KMS-11 (cell line): ENCODE results near the gene LPIN2.
A peak's percentile ranks its signal among the peaks of the same experiment; 100 is the strongest.

Experiments
- H2AFZ ChIP-seq: fragments of 200-600 bp; sonication (generic); 2 replicates; pipeline ENCODE4 v1.6.1; 2016; ENCODE audit warnings: antibody characterized with exemption, mixed run types, low read depth
- H3K27ac ChIP-seq: fragments of 200-600 bp; sonication (generic); 2 replicates; pipeline ENCODE4 v1.6.1; 2016; ENCODE audit warnings: mild to moderate bottlenecking, mixed run types
- H3K27me3 ChIP-seq: fragments of 200-600 bp; sonication (generic); 2 replicates; pipeline ENCODE4 v1.6.1; 2017; ENCODE audit warnings: mild to moderate bottlenecking, low read depth, mixed run types, moderate library complexity; ENCODE audit not compliant: insufficient read depth
- H3K36me3 ChIP-seq: fragments of 200-600 bp; sonication (generic); 2 replicates; pipeline ENCODE4 v1.6.1; 2017; ENCODE audit warnings: mild to moderate bottlenecking, mixed run types; ENCODE audit not compliant: insufficient read depth
- H3K4me1 ChIP-seq: fragments of 200-600 bp; sonication (generic); 2 replicates; pipeline ENCODE4 v1.6.1; 2016; ENCODE audit warnings: mild to moderate bottlenecking, low read depth, mixed run types; ENCODE audit not compliant: poor library complexity, severe bottlenecking
- H3K4me2 ChIP-seq: fragments of 200-600 bp; sonication (generic); 2 replicates; pipeline ENCODE4 v1.7.0; 2016; ENCODE audit warnings: mild to moderate bottlenecking, mixed run types
- H3K4me3 ChIP-seq: fragments of 200-600 bp; sonication (generic); IDR thresholded peaks from 2 replicates; pipeline ENCODE4 v1.6.1; 2017; ENCODE audit warnings: low read depth, low read length, mixed read lengths; ENCODE audit not compliant: insufficient read depth
- H3K79me2 ChIP-seq: fragments of 200-600 bp; sonication (generic); 2 replicates; pipeline ENCODE4 v1.6.1; 2016; ENCODE audit warnings: low read depth, mixed run types; ENCODE audit not compliant: insufficient read depth
- H3K9ac ChIP-seq: fragments of 200-600 bp; sonication (generic); 2 replicates; pipeline ENCODE4 v1.6.1; 2016; ENCODE audit warnings: mild to moderate bottlenecking, mixed run types
- H4K20me1 ChIP-seq: fragments of 200-600 bp; sonication (generic); 2 replicates; pipeline ENCODE4 v1.6.1; 2016; ENCODE audit warnings: mild to moderate bottlenecking, mixed run types; ENCODE audit not compliant: insufficient read depth
- CTCF ChIP-seq: fragments of 200-600 bp; sonication (generic); conservative IDR thresholded peaks from 2 replicates; pipeline ENCODE4 v1.6.1; 2017; ENCODE audit warnings: low read depth, mild to moderate bottlenecking, antibody characterized with exemption, low read length, moderate library complexity, mixed read lengths

The LPIN2 gene

GRCh38 chr18:3014503-3015203 lies 1.7 kb upstream of the LPIN2 start:
- Histone ChIP-seq H4K20me1 (no peaks in the 10 kb centered on the region), H3K4me3 (no peak overlapping the region), H3K4me1 (peaks cover 3% of the 10 kb centered on the region), H3K9ac (no peak overlapping the region), H3K4me2 (no peak overlapping the region), H3K27ac (no peak overlapping the region), H3K36me3 (no peaks in the 10 kb centered on the region), H2AFZ (no peak overlapping the region), H3K27me3 (no peaks in the 10 kb centered on the region), H3K79me2 (peaks cover 13% of the 10 kb centered on the region)
- TF ChIP-seq CTCF = no peak

DNA sequence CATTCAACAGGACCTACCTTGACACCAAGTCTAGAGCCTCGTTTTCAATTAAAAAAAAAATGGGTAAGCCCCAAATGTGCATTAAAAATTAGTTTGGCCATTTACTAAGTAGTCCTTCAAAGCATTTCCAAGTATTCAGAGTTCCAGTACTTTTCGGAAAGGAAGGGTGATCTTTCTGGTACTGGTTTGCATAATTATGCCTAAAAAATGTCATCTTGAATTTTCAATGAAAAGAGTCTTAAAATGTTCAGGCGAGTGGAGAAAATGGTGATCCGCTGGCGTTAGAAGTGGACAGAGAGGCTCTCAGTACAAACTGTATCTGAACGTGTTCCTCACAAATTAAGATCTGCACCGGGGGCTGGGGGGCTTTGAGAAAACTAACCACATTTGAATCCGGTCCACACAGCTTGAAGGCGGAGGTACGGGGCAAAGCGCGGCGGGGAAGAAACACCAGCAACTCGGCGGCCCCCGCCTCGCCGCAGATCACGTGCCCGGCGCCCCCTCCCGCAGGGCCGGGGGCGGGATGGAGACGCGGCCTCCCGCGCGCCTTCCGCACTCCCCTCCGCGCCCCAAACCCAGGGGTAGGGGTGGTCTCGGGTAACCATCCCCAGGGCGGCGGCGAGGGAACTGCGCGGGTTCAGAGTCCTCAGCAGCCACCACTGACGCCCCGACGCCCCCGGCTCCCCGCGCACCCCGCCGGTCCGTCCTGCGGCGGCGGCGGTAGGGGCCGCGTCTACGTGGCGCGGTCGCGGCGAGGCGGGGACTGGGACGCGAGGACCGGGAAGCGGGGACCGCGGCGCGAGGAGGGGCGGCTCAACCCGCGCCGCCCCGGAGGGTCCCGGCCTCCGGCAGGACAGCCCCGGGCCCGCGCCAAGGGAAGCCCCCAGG lies 564 bp downstream of the LPIN2 start:
- peak overlapping the region; percentile 75 for H3K4me2 ChIP-seq
- no peaks in the 10 kb centered on the region for H3K27me3 ChIP-seq
- H2AFZ ChIP-seq = peak overlapping the region; percentile 58
- H3K9ac ChIP-seq = peak overlapping the region; percentile 29
- peaks cover 3% of the 10 kb centered on the region for H3K4me1 ChIP-seq
- no peak overlapping the region for H3K4me3 ChIP-seq
- peak overlapping the region; percentile 55 for H3K27ac ChIP-seq
- no peaks in the 10 kb centered on the region for H4K20me1 ChIP-seq
- TF ChIP-seq CTCF = no peak
- peaks cover 13% of the 10 kb centered on the region for H3K79me2 ChIP-seq
- H3K36me3 ChIP-seq = no peaks in the 10 kb centered on the region

- no peak overlapping the region for H2AFZ ChIP-seq
- peaks cover 13% of the 10 kb centered on the region for H3K79me2 ChIP-seq
- H4K20me1 ChIP-seq = no peaks in the 10 kb centered on the region
- H3K4me3 ChIP-seq = no peak overlapping the region
- no peak overlapping the region for H3K9ac ChIP-seq
- no peak overlapping the region for H3K4me2 ChIP-seq
- H3K4me1 ChIP-seq = peaks cover 3% of the 10 kb centered on the region
- H3K36me3 ChIP-seq = no peaks in the 10 kb centered on the region
- H3K27ac ChIP-seq = no peak overlapping the region
- H3K27me3 ChIP-seq = no peaks in the 10 kb centered on the region
- no peak for TF ChIP-seq CTCF
Measured at GRCh38 chr18:3010086-3010485, 2.9 kb downstream of the LPIN2 start.

- Histone ChIP-seq H3K4me1 (no peaks in the 10 kb centered on the region), H3K4me3 (no peak overlapping the region), H3K4me2 (no peak overlapping the region), H4K20me1 (no peaks in the 10 kb centered on the region), H2AFZ (no peak overlapping the region), H3K9ac (no peak overlapping the region), H3K27me3 (no peaks in the 10 kb centered on the region), H3K27ac (no peak overlapping the region), H3K36me3 (no peaks in the 10 kb centered on the region), H3K79me2 (peaks cover 13% of the 10 kb centered on the region)
- no peak for TF ChIP-seq CTCF
Measured at GRCh38 chr18:3008541-3008940, 4.4 kb downstream of the LPIN2 start.
